Measurements from ENCODE around the gene HDC. TPM values are rescaled to one million over a fixed set of nuclear protein-coding genes. Genes with fewer than 3 reads are reported as not detected.

Gene HDC
- total and polyA plus RNA-seq, 2 of the 13 experiments (the other 11 are each of a cell fraction or from before 2014, with no cell fraction given), result not detected

GRCh38 chr15:50236433-50236832 is 29.1 kb downstream of the HDC start (continued):
- TF ChIP-seq TRIM24 (CRISPR knock-in tag; IDR thresholded peaks at IDR 0.05) (no peak), TEF (CRISPR knock-in tag; IDR thresholded peaks at IDR 0.05) (no peak), HNRNPUL1 (IDR thresholded peaks at IDR 0.05; ENCODE audit: low read depth, low read length) (no peak), ATF5 (CRISPR knock-in tag; IDR thresholded peaks at IDR 0.05; ENCODE audit: low read depth) (no peak)

GRCh38 chr15:50235794-50236193 is 29.7 kb downstream of the HDC start:
- TF ChIP-seq NFE2L2 (IDR thresholded peaks at IDR 0.05; ENCODE audit: low read length), result peak; percentile 83
- TF ChIP-seq ZNF354B (CRISPR knock-in tag; IDR thresholded peaks at IDR 0.05), result no peak
- peak; percentile 40; the same call in 1 of the 2 replicates for TF ChIP-seq NFE2 (CRISPR knock-in tag; IDR thresholded peaks at IDR 0.05)
- 0 out of 4 replicates have a peak, but pooled peaks have one; percentile 2 to 34 for TF ChIP-seq MAFK (conservative IDR thresholded peaks at IDR 0.05 in 1 of 2, IDR thresholded peaks at IDR 0.05 in 1 of 2; ENCODE audit: low read length in 2 of 2)
- TF ChIP-seq ZFP36 (IDR thresholded peaks at IDR 0.05; ENCODE audit: borderline replicate concordance, low read depth, low read length, partially characterized antibody), result no peak
- no peaks in the 10 kb centered on the region for H3K9me3 ChIP-seq (ENCODE audit: low read length)
- no peak for DNase-seq (ENCODE audit: low spot score)
- no peak overlapping the region for H3K9ac ChIP-seq (ENCODE audit: insufficient read depth, low read depth, low read length)
- H3K27me3 ChIP-seq (ENCODE audit: control insufficient read depth in 1 of 2, insufficient read depth in 2 of 2, low read length in 2 of 2), result no peaks in the 10 kb centered on the region
- FAIRE-seq, result no peak
- BruUV-seq (replicated peaks), result no TSS peak
- H4K20me1 ChIP-seq (ENCODE audit: insufficient read depth, low read length), result no peaks in the 10 kb centered on the region
- H3K4me1 ChIP-seq (ENCODE audit: insufficient read depth, low read length), result peaks cover 19% of the 10 kb centered on the region
- intact Hi-C loops (cut with micrococcal nuclease; ENCODE audit: unreplicated experiment), result no loop called here
- no peak overlapping the region for H3K27ac ChIP-seq (ENCODE audit: extremely low read length, insufficient read depth, low read length)
- no peaks in the 10 kb centered on the region for H3K79me2 ChIP-seq (ENCODE audit: insufficient read depth, low read length)
- WGBS (ENCODE audit: low lambda C conversion rate), result 94% methylated on average over 1 of the region's 1 CpG
- H3K4me2 ChIP-seq (ENCODE audit: low read depth, low read length), result no peak overlapping the region
- in situ Hi-C loops (cut with HindIII; ENCODE audit: extremely low pct_ligation_motif_present, low pct_unique_long_range_greater_than_20kb), result no loop called here
- 0 out of 5 replicates have a peak, but pooled peaks cover 0 to 3% of the 10 kb centered on the region in 2 experiments for H3K36me3 ChIP-seq (replicated peaks in 1 of 2; ENCODE audit: control insufficient read depth in 1 of 2, insufficient read depth in 2 of 2, low read length in 2 of 2)
- no peak for ATAC-seq
- CTCF ChIA-PET (ENCODE audit: low intra/inter-chr PET ratio, low total read pairs), result no interaction called here
- POLR2A ChIA-PET, result no interaction called here
- H3K4me3 ChIP-seq (replicated peaks in 1 of 3; ENCODE audit: insufficient read depth in 1 of 3, low read depth in 2 of 3, low read length in 3 of 3), result no peak overlapping the region
- no peak overlapping the region for H2AFZ ChIP-seq (ENCODE audit: low read length)
